ENCODE measurements around the gene TLDC2. TPM values are rescaled to one million over a fixed set of nuclear protein-coding genes. Genes with fewer than 3 reads are reported as not detected.
"Not testable (repeated sequence)": the region's sequence is repeated elsewhere in the genome, so short reads cannot be mapped to it uniquely, and the experiment has no call there.

Gene TLDC2
- total and polyA plus RNA-seq, 2 experiments from 2014 or later: 0.68 to 1.6 TPM

GRCh38 chr20:36873498-36874189 is 2.3 kb upstream of the TLDC2 start:
- 86% methylated on average over 13 of the region's 13 CpGs for WGBS (ENCODE audit: low lambda C conversion rate, missing lambda C conversion rate)
- no peak overlapping the region for H2AFZ ChIP-seq
- no peaks in the 10 kb centered on the region for H3K36me3 ChIP-seq (replicated peaks; ENCODE audit: insufficient read depth, low read depth)
- peaks cover 4% of the 10 kb centered on the region for H3K4me1 ChIP-seq (ENCODE audit: insufficient read depth)
- H3K4me2 ChIP-seq: no peak overlapping the region
- H3K79me2 ChIP-seq: no peaks in the 10 kb centered on the region
- no peak for DNase-seq (ENCODE audit: low spot score)
- no peaks in the 10 kb centered on the region for H4K20me1 ChIP-seq (ENCODE audit: insufficient read depth, poor library complexity, severe bottlenecking)
- no peak overlapping the region for H3K27ac ChIP-seq
- TF ChIP-seq EZH2phosphoT487 (IDR thresholded peaks at IDR 0.05; ENCODE audit: low read depth, severe bottlenecking, unreplicated experiment) (no peak), CTCF (IDR thresholded peaks at IDR 0.05; ENCODE audit: poor library complexity) (no peak), EZH2 (IDR thresholded peaks at IDR 0.05; ENCODE audit: borderline replicate concordance) (no peak)
- no peaks in the 10 kb centered on the region for H3K9me3 ChIP-seq (ENCODE audit: low read depth)
- no peaks in the 10 kb centered on the region for H3K27me3 ChIP-seq
- no peaks in the 10 kb centered on the region for H3K9me2 ChIP-seq (replicated peaks; ENCODE audit: insufficient read depth)
- H3K4me3 ChIP-seq: no peak overlapping the region

GRCh38 chr20:36875093-36875492 is 845 bp upstream of the TLDC2 start:
- H3K4me2 ChIP-seq; H2AFZ ChIP-seq; H3K4me1 ChIP-seq (ENCODE audit: insufficient read depth); H3K9me3 ChIP-seq (ENCODE audit: low read depth); H3K27me3 ChIP-seq; H3K9me2 ChIP-seq (replicated peaks; ENCODE audit: insufficient read depth); H3K4me3 ChIP-seq; H3K36me3 ChIP-seq (replicated peaks; ENCODE audit: insufficient read depth, low read depth); H3K79me2 ChIP-seq; DNase-seq (ENCODE audit: low spot score); H4K20me1 ChIP-seq (ENCODE audit: insufficient read depth, poor library complexity, severe bottlenecking): not testable (repeated sequence)
- 92% methylated on average over 5 of the region's 5 CpGs for whole genome bisulfite sequencing (ENCODE audit: low lambda C conversion rate, missing lambda C conversion rate)
- peak overlapping the region; percentile 80 for H3K27ac ChIP-seq

GRCh38 chr20:36876473-36876833 is 515 bp downstream of the TLDC2 start:
- DNase-seq (ENCODE audit: low spot score): no peak
- no peaks in the 10 kb centered on the region for H3K79me2 ChIP-seq
- TF ChIP-seq CTCF (IDR thresholded peaks at IDR 0.05; ENCODE audit: poor library complexity) (no peak), EZH2 (IDR thresholded peaks at IDR 0.05; ENCODE audit: borderline replicate concordance) (no peak), EZH2phosphoT487 (IDR thresholded peaks at IDR 0.05; ENCODE audit: low read depth, severe bottlenecking, unreplicated experiment) (no peak)
- H3K4me3 ChIP-seq: no peak overlapping the region
- no peaks in the 10 kb centered on the region for H3K9me2 ChIP-seq (replicated peaks; ENCODE audit: insufficient read depth)
- peak overlapping the region; percentile 72 for H3K27ac ChIP-seq
- no peak overlapping the region for H2AFZ ChIP-seq
- H3K36me3 ChIP-seq (replicated peaks; ENCODE audit: insufficient read depth, low read depth): no peaks in the 10 kb centered on the region
- peak overlapping the region; percentile 54 for H3K4me2 ChIP-seq
- WGBS (ENCODE audit: low lambda C conversion rate, missing lambda C conversion rate): 93% methylated on average over 3 of the region's 3 CpGs
- H4K20me1 ChIP-seq (ENCODE audit: insufficient read depth, poor library complexity, severe bottlenecking): no peaks in the 10 kb centered on the region
- no peaks in the 10 kb centered on the region for H3K9me3 ChIP-seq (ENCODE audit: low read depth)
- no peaks in the 10 kb centered on the region for H3K27me3 ChIP-seq
- H3K4me1 ChIP-seq (ENCODE audit: insufficient read depth): peaks cover 4% of the 10 kb centered on the region

GRCh38 chr20:36878941-36879340 is 3.0 kb downstream of the TLDC2 start:
- H3K4me1 ChIP-seq (ENCODE audit: insufficient read depth): peaks cover 4% of the 10 kb centered on the region
- no peaks in the 10 kb centered on the region for H3K27me3 ChIP-seq
- H2AFZ ChIP-seq: no peak overlapping the region
- H4K20me1 ChIP-seq (ENCODE audit: insufficient read depth, poor library complexity, severe bottlenecking): no peaks in the 10 kb centered on the region
- no peaks in the 10 kb centered on the region for H3K79me2 ChIP-seq
- no peaks in the 10 kb centered on the region for H3K36me3 ChIP-seq (replicated peaks; ENCODE audit: insufficient read depth, low read depth)
- H3K27ac ChIP-seq: no peak overlapping the region
- H3K9me3 ChIP-seq (ENCODE audit: low read depth): no peaks in the 10 kb centered on the region
- 84% methylated on average over 10 of the region's 10 CpGs for WGBS (ENCODE audit: low lambda C conversion rate, missing lambda C conversion rate)
- no peak for DNase-seq (ENCODE audit: low spot score)
- no peak overlapping the region for H3K4me3 ChIP-seq
- H3K4me2 ChIP-seq: no peak overlapping the region
- no peak for TF ChIP-seq EZH2 (IDR thresholded peaks at IDR 0.05; ENCODE audit: borderline replicate concordance)
- TF ChIP-seq CTCF (IDR thresholded peaks at IDR 0.05; ENCODE audit: poor library complexity): no peak
- TF ChIP-seq EZH2phosphoT487 (IDR thresholded peaks at IDR 0.05; ENCODE audit: low read depth, severe bottlenecking, unreplicated experiment): no peak
- H3K9me2 ChIP-seq (replicated peaks; ENCODE audit: insufficient read depth): no peaks in the 10 kb centered on the region

Measured in hepatocyte (in vitro differentiated cells).